H1 (cell line): ENCODE measurements around the gene OR52A5. TPM values are rescaled to one million over a fixed set of nuclear protein-coding genes. Genes with fewer than 3 reads are reported as not detected.

Experiments used
- CTCF ChIA-PET: fragments of 300-600 bp; sonication (Branson Sonifier 250); formaldehyde crosslinking; loops from one replicate; lab custom pipeline; 2021; ENCODE audit not compliant: partially characterized antibody; lab: Charles Lee
- POLR2A ChIA-PET: fragments of 300-600 bp; sonication (Branson Sonifier 250); formaldehyde crosslinking; loops from one replicate; lab custom pipeline; 2021; ENCODE audit warnings: inconsistent platforms; ENCODE audit not compliant: partially characterized antibody; lab: Charles Lee
- DNase-seq, 2 experiments: peaks; one replicate each; pipeline versions ENCODE4 v3.0.0 to v3.0.0-alpha.2; 2010 to 2022; ENCODE audit warnings: low spot score in 2 of 2, low read depth in 1 of 2, mixed read lengths in 1 of 2
- FAIRE-seq: peaks from 2 replicates; lab custom pipeline; 2011; peaks lifted over from hg19 to GRCh38; lab: Jason Lieb, UNC
- H2AFZ ChIP-seq: 2 replicates; pipeline ENCODE4 v1.8.1; 2012; ENCODE audit warnings: low read length, inconsistent platforms
- H2AK5ac ChIP-seq: 2 replicates; pipeline ENCODE4 v1.6.1; 2013; ENCODE audit warnings: low read depth, low read length
- H2BK120ac ChIP-seq: replicated peaks from 2 replicates; pipeline ENCODE3; 2013; ENCODE audit warnings: low read depth, low read length, inconsistent platforms
- H2BK12ac ChIP-seq: 2 replicates; pipeline ENCODE4 v1.6.1; 2013; ENCODE audit warnings: low read depth, low read length
- H2BK15ac ChIP-seq: 2 replicates; pipeline ENCODE4 v1.6.1; 2013; ENCODE audit warnings: low read length
- H2BK20ac ChIP-seq: 2 replicates; pipeline ENCODE4 v1.6.1; 2013; ENCODE audit warnings: low read length
- H2BK5ac ChIP-seq: 2 replicates; pipeline ENCODE4 v1.6.1; 2013; ENCODE audit warnings: low read depth, low read length
- H3K14ac ChIP-seq: 2 replicates; pipeline ENCODE4 v1.6.1; 2013; ENCODE audit warnings: inconsistent platforms; ENCODE audit not compliant: insufficient read length
- H3K18ac ChIP-seq: 2 replicates; pipeline ENCODE4 v1.6.1; 2013; ENCODE audit warnings: low read length; ENCODE audit errors: extremely low read depth
- H3K23ac ChIP-seq: 2 replicates; pipeline ENCODE4 v1.6.1; 2013; ENCODE audit warnings: inconsistent platforms; ENCODE audit not compliant: insufficient read length
- H3K23me2 ChIP-seq: 2 replicates; pipeline ENCODE4 v1.6.1; 2013; ENCODE audit warnings: low read depth, low read length
- H3K27ac ChIP-seq: 2 replicates; pipeline ENCODE4 v1.6.1; 2011; ENCODE audit warnings: low read depth, low read length, inconsistent platforms
- H3K27me3 ChIP-seq, 4 experiments: replicated peaks in 1 of 4; 1 replicate in 1 of 4; 2 replicates in 3 of 4; pipeline versions ENCODE4 v1.6.1 to v1.8.1; 2011 to 2013; ENCODE audit warnings: low read length in 3 of 4, mild to moderate bottlenecking in 3 of 4, inconsistent platforms in 2 of 4, mixed read lengths in 2 of 4, moderate library complexity in 1 of 4; ENCODE audit not compliant: control insufficient read depth in 3 of 4, insufficient read depth in 3 of 4; ENCODE audit errors: extremely low read depth in 1 of 4
- H3K36me3 ChIP-seq, 4 experiments: 2 replicates each; pipeline versions ENCODE4 v1.6.1 to v1.8.1; 2011 to 2013; ENCODE audit warnings: mild to moderate bottlenecking in 4 of 4, low read length in 3 of 4, moderate library complexity in 2 of 4, control low read depth in 1 of 4, inconsistent platforms in 1 of 4; ENCODE audit not compliant: insufficient read depth in 4 of 4, control insufficient read depth in 2 of 4
- H3K4ac ChIP-seq: replicated peaks from 2 replicates; pipeline ENCODE3; 2013; ENCODE audit warnings: low read length, low read depth, mixed read lengths, inconsistent platforms; ENCODE audit not compliant: insufficient read length
- H3K4me1 ChIP-seq, 4 experiments: replicated peaks in 1 of 4; 1 replicate in 1 of 4; 2 replicates in 3 of 4; pipeline versions ENCODE4 v1.6.1 to v1.8.1; 2011 to 2013; ENCODE audit warnings: low read length in 3 of 4, inconsistent platforms in 2 of 4, mixed read lengths in 1 of 4; ENCODE audit not compliant: insufficient read depth in 4 of 4, control insufficient read depth in 3 of 4
- H3K4me2 ChIP-seq, 2 experiments: 2 replicates each; pipeline versions ENCODE4 v1.6.1 to v1.8.1; 2011 to 2013; ENCODE audit warnings: low read depth in 2 of 2, low read length in 2 of 2, control low read depth in 1 of 2, inconsistent platforms in 1 of 2, mild to moderate bottlenecking in 1 of 2; ENCODE audit not compliant: insufficient read depth in 1 of 2
- H3K4me3 ChIP-seq, 4 experiments: fragments of 200-600, 300-600 bp in 1 of 4; sonication (generic), shearing (Covaris generic), sonication (Bioruptor Twin) in 1 of 4; 2 replicates each; pipeline versions ENCODE4 v1.5.1 to v1.8.1; 2011 to 2016; ENCODE audit warnings: low read length in 4 of 4, low read depth in 3 of 4, control low read depth in 2 of 4, inconsistent platforms in 2 of 4, mild to moderate bottlenecking in 2 of 4, mixed read lengths in 1 of 4, moderate library complexity in 1 of 4; ENCODE audit not compliant: insufficient read depth in 2 of 4; ENCODE audit errors: extremely low read depth in 1 of 4
- H3K56ac ChIP-seq: replicated peaks from 2 replicates; pipeline ENCODE3; 2013; ENCODE audit warnings: low read depth, mild to moderate bottlenecking, mixed read lengths, low read length, inconsistent platforms; ENCODE audit not compliant: insufficient read length
- H3K79me1 ChIP-seq: 2 replicates; pipeline ENCODE4 v1.6.1; 2013; ENCODE audit warnings: low read depth, low read length, control low read depth
- H3K79me2 ChIP-seq, 2 experiments: 2 replicates each; pipeline versions ENCODE4 v1.6.1 to v1.8.1; 2012 to 2013; ENCODE audit warnings: low read length in 2 of 2, mild to moderate bottlenecking in 2 of 2, inconsistent platforms in 1 of 2; ENCODE audit not compliant: insufficient read depth in 2 of 2, control insufficient read depth in 1 of 2
- H3K9ac ChIP-seq, 4 experiments: replicated peaks in 1 of 4; 1 replicate in 1 of 4; 2 replicates in 3 of 4; pipeline versions ENCODE4 v1.6.1 to v1.8.1; 2011 to 2013; ENCODE audit warnings: low read depth in 3 of 4, low read length in 3 of 4, control low read depth in 2 of 4, mild to moderate bottlenecking in 2 of 4, moderate library complexity in 2 of 4, inconsistent platforms in 1 of 4; ENCODE audit errors: extremely low read depth in 1 of 4
- H3K9me3 ChIP-seq, 2 experiments: 2 replicates each; pipeline versions ENCODE4 v1.6.1 to v1.8.1; 2012 to 2013; ENCODE audit warnings: mild to moderate bottlenecking in 2 of 2, moderate library complexity in 2 of 2, control low read depth in 1 of 2, inconsistent platforms in 1 of 2, low read depth in 1 of 2, low read length in 1 of 2, mixed read lengths in 1 of 2; ENCODE audit not compliant: insufficient read depth in 2 of 2
- H4K20me1 ChIP-seq, 2 experiments: replicated peaks in 1 of 2; 2 replicates each; pipeline versions ENCODE3 to v1.8.1; 2011 to 2013; ENCODE audit warnings: inconsistent platforms in 2 of 2, low read length in 2 of 2, mild to moderate bottlenecking in 1 of 2; ENCODE audit not compliant: insufficient read depth in 2 of 2, control insufficient read depth in 1 of 2
- H4K5ac ChIP-seq: 2 replicates; pipeline ENCODE4 v1.6.1; 2013; ENCODE audit warnings: low read length, low read depth, mixed read lengths, inconsistent platforms; ENCODE audit not compliant: insufficient read length
- H4K8ac ChIP-seq: 2 replicates; pipeline ENCODE4 v1.8.0; 2013; ENCODE audit warnings: mild to moderate bottlenecking, moderate library complexity, low read length, inconsistent platforms; ENCODE audit not compliant: insufficient read depth; ENCODE audit errors: extremely low read depth
- H4K91ac ChIP-seq: replicated peaks from 2 replicates; pipeline ENCODE3; 2013; ENCODE audit warnings: low read length, mixed read lengths, inconsistent platforms; ENCODE audit not compliant: insufficient read length
- ASH2L ChIP-seq: fragments of 200-600, 300-600 bp; sonication (generic); IDR thresholded peaks from one replicate; pipeline ENCODE4 v1.7.1; 2017; ENCODE audit warnings: low read length
- BRCA1 ChIP-seq: IDR thresholded peaks from 2 replicates; pipeline ENCODE4 v1.6.1; 2012; ENCODE audit warnings: low read depth, low read length, improper control_type of control experiment
- CBX5 ChIP-seq: fragments of 300-800, 300-1000 bp; sonication (generic); IDR thresholded peaks from 2 replicates; pipeline ENCODE4 v1.7.1; 2016; ENCODE audit warnings: antibody characterized with exemption, low read length, low read depth
- CHD2 ChIP-seq: IDR thresholded peaks from 2 replicates; pipeline ENCODE4 v1.6.1; 2012; ENCODE audit warnings: low read length, improper control_type of control experiment
- EP300 ChIP-seq, 2 experiments: IDR thresholded peaks; 1 replicate in 1 of 2; 2 replicates in 1 of 2; pipeline ENCODE4 v1.6.1; 2011 to 2012; ENCODE audit warnings: low read depth in 2 of 2, low read length in 2 of 2, mild to moderate bottlenecking in 2 of 2, borderline replicate concordance in 1 of 2, inconsistent platforms in 1 of 2, moderate library complexity in 1 of 2
- EZH2 ChIP-seq: fragments of 200-600 bp; sonication (generic); IDR thresholded peaks from 2 replicates; pipeline ENCODE4 v1.7.1; 2012; ENCODE audit warnings: low read depth, mild to moderate bottlenecking, moderate library complexity, low read length, inconsistent platforms; ENCODE audit not compliant: severe bottlenecking
- FOSL1 ChIP-seq: IDR thresholded peaks from 2 replicates; pipeline ENCODE4 v1.6.1; 2011; ENCODE audit warnings: mild to moderate bottlenecking, low read depth, low read length, moderate library complexity; ENCODE audit not compliant: insufficient read depth
- RAD21 ChIP-seq, 2 experiments: IDR thresholded peaks in 1 of 2; conservative IDR thresholded peaks in 1 of 2; 2 replicates each; pipeline ENCODE4 v1.6.1; 2011; ENCODE audit warnings: low read depth in 2 of 2, low read length in 2 of 2, improper control_type of control experiment in 1 of 2, inconsistent platforms in 1 of 2, mild to moderate bottlenecking in 1 of 2, moderate library complexity in 1 of 2
- SIX5 ChIP-seq: IDR thresholded peaks from 2 replicates; pipeline ENCODE4 v1.6.1; 2011; ENCODE audit warnings: mild to moderate bottlenecking, low read depth, low read length
- SP2 ChIP-seq: IDR thresholded peaks from 2 replicates; pipeline ENCODE4 v1.6.1; 2012; ENCODE audit warnings: mild to moderate bottlenecking, low read length, inconsistent platforms
- TCF12 ChIP-seq: IDR thresholded peaks from 2 replicates; pipeline ENCODE4 v1.6.1; 2011; ENCODE audit warnings: low read depth, mild to moderate bottlenecking, low read length
- polyA plus RNA-seq, 7 experiments: library from polyadenylated mRNA; depleted of rRNA in 3 of 7; stranded (reverse) in 5 of 7; unstranded in 2 of 7; fragments of >200 nt in 5 of 7; fragments of 200-250 nt in 2 of 7; gene quantifications; 1 replicate in 5 of 7; 2 replicates in 1 of 7; 4 replicates in 1 of 7; pipeline versions ENCODE4 v1.2.1 to v1.2.3, GENCODE V29; 2011 to 2013; ENCODE audit warnings: missing spikeins in 2 of 7, mixed read lengths in 2 of 7
- total RNA-seq: library from RNA; stranded (reverse); fragmentation: NEBNext Ultra II Directional; extraction: Animal tissue kit (Norgen Biotek cat#: 25700); gene quantifications from 2 replicates; pipeline ENCODE4 v1.2.1, GENCODE V29; 2021
- TF ChIP-seq, protein P1 (sequence below): IDR thresholded peaks from 2 replicates; pipeline ENCODE4 v1.6.1; 2012; ENCODE audit warnings: inconsistent platforms
- TF ChIP-seq, protein P2 (sequence below): IDR thresholded peaks from 2 replicates; pipeline ENCODE4 v1.6.1; 2012; ENCODE audit warnings: low read length, inconsistent platforms

OR52A5 gene
- total and polyA plus RNA-seq, 2 of the 8 experiments (the other 6 are each of a cell fraction or from before 2014, with no cell fraction given) = 0.02 to 0.11 TPM

- no peaks in the 10 kb centered on the region for H3K4me1 ChIP-seq
- H2BK120ac ChIP-seq = no peak overlapping the region
- FAIRE-seq (no peak), DNase-seq (no peak)
- H3K56ac ChIP-seq = no peak overlapping the region
- H4K5ac ChIP-seq = no peak overlapping the region
- H3K14ac ChIP-seq = no peak overlapping the region
- H2AFZ ChIP-seq = no peak overlapping the region
- no peak overlapping the region for H3K18ac ChIP-seq
- H2BK15ac ChIP-seq = no peak overlapping the region
- H4K8ac ChIP-seq = no peak overlapping the region
- H4K91ac ChIP-seq = no peak overlapping the region
- no peaks in the 10 kb centered on the region for H3K79me2 ChIP-seq
- no peak overlapping the region for H2BK12ac ChIP-seq
- H2AK5ac ChIP-seq = no peak overlapping the region
- H3K4me3 ChIP-seq = no peak overlapping the region
- no peaks in the 10 kb centered on the region for H3K27me3 ChIP-seq
- CTCF ChIA-PET = no interaction called here
- no peak overlapping the region for H3K9ac ChIP-seq
- H3K4me2 ChIP-seq = no peak overlapping the region
- POLR2A ChIA-PET = no interaction called here
- no peak overlapping the region for H2BK5ac ChIP-seq
- H3K79me1 ChIP-seq = no peaks in the 10 kb centered on the region
- H3K36me3 ChIP-seq = no peaks in the 10 kb centered on the region
- H3K23me2 ChIP-seq = no peaks in the 10 kb centered on the region
- H2BK20ac ChIP-seq = no peak overlapping the region
- no peak overlapping the region for H3K23ac ChIP-seq
- no peaks in the 10 kb centered on the region for H4K20me1 ChIP-seq
- H3K4ac ChIP-seq = no peak overlapping the region
- H3K9me3 ChIP-seq = no peaks in the 10 kb centered on the region
- no peak overlapping the region for H3K27ac ChIP-seq
- TF ChIP-seq EP300 (IDR thresholded peaks at IDR 0.05; ENCODE audit: borderline replicate concordance in 1 of 2, low read depth in 2 of 2, low read length in 2 of 2) = no peak
- TF ChIP-seq SIX5 = no peak
- TF ChIP-seq, protein P1, sequence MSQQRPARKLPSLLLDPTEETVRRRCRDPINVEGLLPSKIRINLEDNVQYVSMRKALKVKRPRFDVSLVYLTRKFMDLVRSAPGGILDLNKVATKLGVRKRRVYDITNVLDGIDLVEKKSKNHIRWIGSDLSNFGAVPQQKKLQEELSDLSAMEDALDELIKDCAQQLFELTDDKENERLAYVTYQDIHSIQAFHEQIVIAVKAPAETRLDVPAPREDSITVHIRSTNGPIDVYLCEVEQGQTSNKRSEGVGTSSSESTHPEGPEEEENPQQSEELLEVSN = no peak
- no peak for TF ChIP-seq SP2
- no peak for TF ChIP-seq CBX5
- TF ChIP-seq ASH2L = no peak
- no peak for TF ChIP-seq FOSL1
- no peak for TF ChIP-seq BRCA1
- no peak for TF ChIP-seq RAD21 (IDR thresholded peaks at IDR 0.05 in 1 of 2, conservative IDR thresholded peaks at IDR 0.05 in 1 of 2; ENCODE audit: low read depth in 2 of 2, low read length in 2 of 2)
- no peak for TF ChIP-seq TCF12
- TF ChIP-seq CHD2 = no peak
- TF ChIP-seq, protein P2, sequence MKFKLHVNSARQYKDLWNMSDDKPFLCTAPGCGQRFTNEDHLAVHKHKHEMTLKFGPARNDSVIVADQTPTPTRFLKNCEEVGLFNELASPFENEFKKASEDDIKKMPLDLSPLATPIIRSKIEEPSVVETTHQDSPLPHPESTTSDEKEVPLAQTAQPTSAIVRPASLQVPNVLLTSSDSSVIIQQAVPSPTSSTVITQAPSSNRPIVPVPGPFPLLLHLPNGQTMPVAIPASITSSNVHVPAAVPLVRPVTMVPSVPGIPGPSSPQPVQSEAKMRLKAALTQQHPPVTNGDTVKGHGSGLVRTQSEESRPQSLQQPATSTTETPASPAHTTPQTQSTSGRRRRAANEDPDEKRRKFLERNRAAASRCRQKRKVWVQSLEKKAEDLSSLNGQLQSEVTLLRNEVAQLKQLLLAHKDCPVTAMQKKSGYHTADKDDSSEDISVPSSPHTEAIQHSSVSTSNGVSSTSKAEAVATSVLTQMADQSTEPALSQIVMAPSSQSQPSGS = no peak
- no peak for TF ChIP-seq EZH2
Observed at GRCh38 chr11:5083602-5084001, 54.6 kb downstream of the OR52A5 start.
